ENCODE measurements around the gene C18orf32.
"Not testable (repeated sequence)": the region's sequence is repeated elsewhere in the genome, so short reads cannot be mapped to it uniquely, and the experiment has no call there.

C18orf32 gene

DNA sequence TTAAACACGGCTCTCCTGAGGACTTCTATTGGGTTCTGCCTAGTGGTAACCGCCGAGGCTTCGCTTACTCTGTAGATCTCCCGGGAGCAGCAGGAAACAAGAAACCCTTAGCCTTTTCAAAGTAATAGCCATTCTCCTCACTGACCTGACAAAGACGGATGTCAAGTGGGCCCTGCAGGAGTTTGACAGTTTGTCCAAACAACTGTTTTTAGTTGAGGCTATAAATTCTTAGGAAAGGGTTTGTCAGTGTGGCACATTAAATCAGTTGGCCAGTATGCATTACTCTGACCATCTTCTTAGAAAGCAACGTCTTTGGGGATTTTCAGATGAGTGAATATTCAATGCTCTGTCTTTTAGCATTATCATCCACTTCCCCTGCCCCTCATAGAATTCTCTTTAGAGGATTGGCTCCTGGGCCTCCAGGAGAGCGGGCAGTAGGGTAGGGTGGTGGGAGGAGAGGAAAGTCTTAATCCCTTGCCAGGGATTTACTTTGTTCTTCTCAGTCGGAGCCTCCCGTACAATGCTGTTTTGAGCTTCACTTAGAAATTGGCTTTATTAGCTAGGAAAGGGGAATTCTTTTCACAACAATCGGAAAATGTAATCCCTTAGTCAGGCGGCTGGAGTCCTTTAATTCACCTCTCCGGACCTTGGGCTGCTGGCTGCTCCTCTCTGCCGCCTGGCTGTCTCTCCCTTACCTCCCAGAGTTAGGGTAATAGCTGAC lies 13.3 kb upstream of the C18orf32 start:
- DNase-seq (ENCODE audit: low read depth) = no peak

GRCh38 chr18:49499046-49499637 lies 12.1 kb upstream of the C18orf32 start:
- DNase-seq (ENCODE audit: low read depth) = no peak

- DNase-seq (ENCODE audit: low read depth) = no peak
Measured at GRCh38 chr18:49495480-49495879, 8.4 kb upstream of the C18orf32 start.

- DNase-seq (ENCODE audit: low read depth) = no peak
Measured at GRCh38 chr18:49495076-49495475, 8.0 kb upstream of the C18orf32 start.

DNA sequence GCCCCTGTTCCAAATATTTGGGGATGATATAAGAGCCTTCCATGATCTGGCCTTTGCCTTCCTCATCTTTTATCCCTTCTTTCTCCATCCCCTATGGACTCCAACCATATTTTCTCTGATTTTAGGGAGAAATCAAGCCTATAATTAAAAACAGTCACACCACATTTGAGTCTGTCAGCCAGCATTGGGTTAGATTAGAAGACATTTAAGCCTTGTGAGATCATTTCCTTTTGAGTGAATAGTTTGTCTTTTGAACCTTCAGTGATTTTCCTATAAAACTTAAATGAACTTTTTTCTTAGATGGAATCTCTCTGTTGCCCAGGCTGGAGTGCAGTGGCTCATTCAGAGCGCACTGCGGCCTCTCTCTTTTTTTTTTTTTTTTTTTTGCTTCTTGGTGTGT lies 7.6 kb upstream of the C18orf32 start:
- no peak for DNase-seq (ENCODE audit: low read depth)

- no peak for DNase-seq (ENCODE audit: low read depth)
Measured at GRCh38 chr18:49492694-49493033, 5.6 kb upstream of the C18orf32 start.

- peak; percentile 72 for DNase-seq (ENCODE audit: low read depth)
Measured at GRCh38 chr18:49491857-49492693, 5.0 kb upstream of the C18orf32 start, which contains the start of gene RPL17. TSS of gene RPL17 (minus strand) at chr18:49492465.

DNA sequence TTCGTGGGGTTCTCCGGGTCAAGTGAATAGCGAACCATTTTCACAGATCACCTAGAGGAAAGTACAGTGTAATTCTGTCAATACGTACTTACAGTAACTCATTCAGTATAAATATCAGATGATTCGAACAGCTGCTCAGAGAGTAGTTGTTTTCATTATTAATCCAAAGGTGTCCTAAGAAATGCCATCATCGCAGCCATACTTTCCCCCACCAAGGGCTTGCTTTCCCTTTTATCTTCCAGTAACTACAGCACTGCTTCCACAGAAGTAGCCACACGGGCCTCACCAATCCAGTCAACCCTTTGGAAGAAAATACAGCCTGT lies 4.5 kb upstream of the C18orf32 start:
- no peak for DNase-seq (ENCODE audit: low read depth)

GRCh38 chr18:49490246-49490762 lies 3.3 kb upstream of the C18orf32 start:
- no peak for DNase-seq (ENCODE audit: low read depth)

DNA sequence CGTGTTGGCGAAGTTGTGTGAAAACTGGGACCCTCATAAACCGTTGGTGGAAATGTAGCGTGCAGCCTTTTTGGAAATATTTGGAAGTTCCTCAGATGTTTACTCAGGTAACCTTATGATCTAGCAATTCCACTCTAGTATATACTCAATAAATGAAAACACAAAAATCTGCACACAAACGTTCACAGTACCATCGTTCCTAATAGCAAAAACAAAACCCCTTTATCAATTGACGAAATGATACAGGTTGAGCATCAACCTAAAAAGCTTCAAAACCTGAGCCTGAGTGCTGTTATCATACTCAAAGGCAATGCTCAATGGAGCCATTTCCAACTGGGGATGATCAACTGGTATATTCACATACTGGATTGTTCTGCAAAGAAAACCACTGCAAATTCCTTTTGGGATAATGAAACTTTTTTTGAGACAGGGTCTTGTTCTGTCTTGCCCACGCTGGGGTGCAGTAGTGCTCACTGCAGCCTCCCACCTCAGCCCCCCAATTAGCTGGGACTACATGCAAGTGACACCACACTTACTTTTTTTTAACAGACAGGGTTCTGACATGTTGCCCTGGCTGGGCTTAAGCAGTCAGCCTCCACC lies 777 bp upstream of the C18orf32 start:
- DNase-seq (ENCODE audit: low read depth) = no peak

DNA sequence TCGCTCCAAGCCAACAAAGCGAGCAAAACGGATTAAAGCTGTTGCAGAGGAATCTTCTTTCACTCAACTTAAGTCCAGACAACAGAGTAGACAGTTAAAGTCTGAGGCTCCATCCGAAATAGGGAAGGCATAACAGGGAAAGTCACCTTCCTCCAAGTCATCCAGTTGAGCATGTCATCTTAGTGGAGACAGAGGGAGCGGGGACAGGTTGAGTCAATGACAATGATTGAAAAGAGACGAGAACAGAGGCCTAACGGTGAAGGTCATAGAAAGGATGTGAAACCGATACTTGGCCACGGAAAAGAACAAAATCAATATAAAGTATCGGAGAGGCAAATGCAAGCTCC lies 455 bp downstream of the C18orf32 start:
- DNase-seq (ENCODE audit: low read depth) = no peak

DNA sequence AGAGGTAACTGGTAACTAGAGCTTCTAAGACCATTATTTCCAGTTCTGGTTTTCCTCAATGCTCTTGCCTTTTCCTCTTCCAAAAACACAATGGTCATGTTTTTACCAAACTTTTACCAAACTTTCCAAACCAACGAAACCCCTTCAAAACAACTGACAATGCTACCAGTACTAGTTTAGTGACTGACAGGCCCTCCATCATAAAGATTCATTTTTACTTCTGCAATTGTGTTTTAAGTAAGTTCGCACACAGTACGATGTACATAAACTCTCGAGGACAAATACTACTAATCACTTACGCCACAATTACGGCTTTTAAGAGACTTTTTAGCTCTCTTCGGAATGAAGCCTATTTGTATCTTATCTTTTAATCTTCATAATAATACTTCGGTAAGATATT lies 900 bp downstream of the C18orf32 start:
- DNase-seq (ENCODE audit: low read depth) = no peak

- no peak for DNase-seq (ENCODE audit: low read depth)
Measured at GRCh38 chr18:49483198-49483597, 3.8 kb downstream of the C18orf32 start.

DNA sequence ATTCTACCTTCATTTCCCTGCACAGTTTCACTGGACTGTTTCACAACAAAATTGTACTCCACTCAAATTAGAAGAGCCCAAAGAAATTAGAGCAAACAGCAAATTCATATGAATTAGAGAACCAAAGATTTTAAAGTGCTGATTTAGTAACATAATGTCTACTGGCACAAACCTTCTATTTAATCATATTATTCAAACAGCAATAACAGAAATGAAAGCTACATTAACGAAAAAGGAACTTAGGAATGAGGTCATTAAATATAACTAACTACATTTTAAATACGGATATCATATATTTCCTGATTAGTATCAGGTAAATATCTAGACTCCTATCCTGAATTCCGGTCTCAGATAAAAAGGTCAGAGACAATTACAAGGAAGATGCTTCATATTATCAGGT lies 5.1 kb downstream of the C18orf32 start:
- DNase-seq (ENCODE audit: low read depth) = no peak

- no peak for DNase-seq (ENCODE audit: low read depth)
Measured at GRCh38 chr18:49481317-49481716, 5.7 kb downstream of the C18orf32 start.

GRCh38 chr18:49479381-49480137 lies 7.5 kb downstream of the C18orf32 start:
- no peak for DNase-seq (ENCODE audit: low read depth)

DNA sequence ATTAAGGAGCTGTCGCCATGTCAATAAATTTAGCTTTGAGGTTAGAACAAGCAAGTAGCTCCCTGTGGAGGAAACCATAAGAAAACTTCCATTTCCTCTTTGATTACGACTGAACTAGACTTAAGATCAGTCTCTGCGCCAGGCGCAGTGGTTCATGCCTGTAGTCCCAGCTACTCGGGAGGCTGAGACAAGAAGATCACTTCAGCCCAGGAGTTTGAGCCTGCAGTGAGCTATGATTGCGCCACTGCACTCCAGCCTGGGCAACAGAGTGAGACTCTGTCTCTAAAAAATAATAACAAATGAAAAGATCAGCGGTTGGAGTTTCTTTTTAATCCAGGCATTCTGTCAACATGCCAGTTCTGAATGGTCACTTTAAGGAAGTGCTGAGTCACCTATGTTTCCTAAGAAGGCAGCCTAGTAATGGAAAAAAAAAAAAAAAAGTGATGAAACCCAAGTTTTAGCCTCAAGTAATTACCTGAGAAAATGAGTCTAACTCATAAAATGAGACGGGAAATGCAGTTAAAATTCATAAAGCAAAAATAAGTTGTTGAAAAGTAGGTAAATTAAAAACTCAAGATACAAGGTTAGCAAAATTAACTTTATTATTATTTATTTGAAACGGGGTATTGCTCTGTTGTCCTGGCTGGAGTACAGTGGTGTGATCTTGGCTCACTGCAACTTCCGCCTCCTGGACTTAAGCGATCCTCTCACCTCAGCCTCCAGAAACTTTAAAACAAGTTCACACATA lies 10.2 kb downstream of the C18orf32 start:
- DNase-seq (ENCODE audit: low read depth) = no peak

DNA sequence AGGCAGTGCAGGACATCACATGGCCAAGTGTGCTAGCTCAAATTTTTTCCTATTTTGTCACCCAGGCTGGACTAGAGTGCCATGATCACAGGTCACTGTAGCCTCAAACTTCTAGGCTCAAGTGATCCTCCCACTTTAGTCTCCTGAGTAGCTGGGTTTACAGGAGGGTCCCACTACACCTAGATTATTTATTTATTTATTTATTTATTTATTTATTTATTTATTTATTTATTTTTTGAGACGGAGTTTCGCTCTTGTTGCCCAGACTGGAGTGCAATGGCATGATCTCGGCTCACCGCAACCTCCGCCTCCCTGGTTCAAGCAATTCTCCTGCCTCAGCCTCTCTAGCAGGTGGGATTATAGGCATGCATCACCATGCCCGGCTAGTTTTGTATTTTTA lies 12.1 kb downstream of the C18orf32 start:
- not testable (repeated sequence) for DNase-seq (ENCODE audit: low read depth)

DNA sequence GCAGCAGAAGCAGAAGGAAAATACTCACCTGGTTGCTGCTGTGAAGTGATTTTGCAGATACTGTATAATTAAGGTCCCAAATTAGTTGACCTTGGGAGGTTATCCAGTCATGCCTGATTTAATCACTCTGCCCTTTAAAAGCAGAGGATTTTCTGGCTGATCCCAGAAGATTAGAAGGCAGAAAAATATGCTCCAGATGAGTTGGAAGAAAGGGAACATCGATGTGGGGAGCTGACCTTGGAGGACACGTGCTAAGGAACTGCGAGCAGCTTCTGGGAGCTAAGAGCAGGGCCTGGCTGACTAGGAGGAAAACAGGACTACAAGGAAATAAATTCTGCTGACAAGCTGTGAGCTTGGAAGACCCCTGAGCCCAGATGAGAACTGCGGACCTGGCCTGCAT lies 13.3 kb downstream of the C18orf32 start:
- DNase-seq (ENCODE audit: low read depth) = no peak

DNA sequence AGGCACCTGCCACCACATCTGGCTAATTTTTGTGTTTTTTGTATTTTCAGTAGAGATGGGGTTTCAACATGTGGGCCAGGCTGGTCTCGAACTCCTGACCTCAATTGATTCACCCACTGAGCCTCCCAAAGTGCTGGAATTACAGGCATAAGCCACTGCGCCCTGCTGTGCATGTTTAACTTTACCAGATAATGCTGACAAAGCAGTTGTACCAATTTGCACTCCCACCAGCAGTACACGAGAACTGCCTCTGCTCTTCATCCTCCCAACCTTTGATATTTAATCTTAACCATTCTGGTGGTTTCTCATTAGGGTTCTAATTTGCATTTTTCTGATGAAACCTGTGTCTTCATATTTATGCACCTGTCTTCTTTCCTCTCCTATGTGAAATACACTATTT lies 14.6 kb downstream of the C18orf32 start:
- no peak for DNase-seq (ENCODE audit: low read depth)

DNA sequence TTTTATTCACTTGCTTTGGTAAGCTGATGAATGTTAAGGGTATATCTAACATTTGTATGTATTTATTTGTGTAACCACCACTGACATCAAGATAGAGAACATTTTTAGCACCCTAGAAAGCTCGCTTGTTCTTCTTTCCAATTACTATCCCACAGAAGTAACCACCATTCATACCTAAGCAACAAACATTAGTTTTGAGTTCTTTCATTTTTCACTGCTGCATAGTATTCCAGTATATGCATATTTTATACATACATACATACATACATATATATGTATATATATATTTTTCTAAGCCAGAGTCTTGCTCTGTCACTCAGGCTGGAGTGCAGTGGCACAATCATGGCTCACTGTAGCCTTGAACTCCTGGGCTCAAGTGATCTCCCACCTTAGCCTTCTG lies 15.5 kb downstream of the C18orf32 start:
- no peak for DNase-seq (ENCODE audit: low read depth)

Data from stimulated activated CD8-positive, alpha-beta memory T cell treated with anti-CD3 and anti-CD28 coated beads, Interleukin-12 subunit alpha, Interleukin-12 subunit beta, amount 100 ng/mL, for 1 hour (primary cell).